SU-DHL-6 (cell line): ENCODE data around the gene FRAT2.

ENCODE experiments used
- CTCF ChIP-seq: fragments of 200-600 bp; sonication (generic); IDR thresholded peaks from one replicate; pipeline ENCODE4 v1.5.1; 2017; ENCODE audit warnings: antibody characterized with exemption, mild to moderate bottlenecking, low read length, moderate library complexity; ENCODE audit not compliant: insufficient read depth, poor library complexity, severe bottlenecking
- EZH2phosphoT487 ChIP-seq: fragments of 200-600 bp; sonication (generic), shearing (Covaris generic); conservative IDR thresholded peaks from 2 replicates; pipeline ENCODE4 v1.6.1; 2018; ENCODE audit warnings: mild to moderate bottlenecking, antibody characterized with exemption, low read length, moderate library complexity, mixed read lengths

- TF ChIP-seq EZH2phosphoT487 (no peak), CTCF (no peak)
Measured at GRCh38 chr10:97356318-97356914, 21.9 kb upstream of the FRAT2 start.
